ENCODE results near the gene KRTAP19-8.

The KRTAP19-8 gene

GRCh38 chr21:31011412-31011811 lies 26.9 kb downstream of the KRTAP19-8 start:
- DNase-seq: no peak

GRCh38 chr21:31008355-31008754 lies 29.9 kb downstream of the KRTAP19-8 start:
- no peak for DNase-seq

GRCh38 chr21:31005019-31005418 lies 33.3 kb downstream of the KRTAP19-8 start:
- DNase-seq: no peak

DNA sequence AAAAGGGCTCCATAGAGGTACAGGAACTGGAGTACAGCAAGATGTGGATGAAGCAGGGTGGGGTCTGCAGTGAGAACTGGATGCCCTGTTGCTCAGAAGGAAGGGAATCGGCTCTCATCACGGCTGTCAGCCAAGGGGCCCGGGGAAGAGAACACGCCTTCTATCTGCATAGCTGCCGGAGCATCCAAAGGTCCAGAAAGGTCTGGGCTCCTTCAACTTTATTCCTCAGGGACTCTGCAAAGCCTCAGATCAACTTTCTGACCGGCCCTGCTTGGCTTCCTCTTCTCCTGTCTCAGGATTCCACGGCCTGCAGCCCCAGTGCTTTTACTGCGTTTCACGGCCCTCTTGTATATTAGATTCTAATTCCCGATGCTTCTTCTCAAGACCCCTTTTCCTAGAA lies 34.8 kb downstream of the KRTAP19-8 start:
- DNase-seq: no peak

DNA sequence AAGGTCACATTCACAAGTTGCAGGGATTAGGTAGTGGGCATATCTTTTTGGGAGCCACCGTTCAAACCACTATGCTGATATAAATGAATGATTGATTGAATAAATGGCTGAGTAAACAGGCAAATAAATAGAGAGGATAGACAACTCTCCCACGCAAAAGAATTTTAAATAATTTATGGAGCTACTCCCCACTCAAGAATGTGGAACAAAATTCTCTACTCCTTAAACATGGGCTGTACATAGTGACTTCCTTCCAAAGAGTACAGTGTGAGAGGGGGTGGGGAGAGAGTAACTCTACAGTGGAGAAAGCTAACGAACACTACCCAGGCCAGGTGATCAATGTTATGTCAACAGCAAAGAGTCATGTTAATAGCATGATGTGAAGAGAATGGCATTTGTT lies 40.7 kb downstream of the KRTAP19-8 start:
- no peak for DNase-seq

GRCh38 chr21:30996728-30997127 lies 41.5 kb downstream of the KRTAP19-8 start:
- no peak for DNase-seq

GRCh38 chr21:30994932-30995331 lies 43.3 kb downstream of the KRTAP19-8 start:
- no peak for DNase-seq

DNA sequence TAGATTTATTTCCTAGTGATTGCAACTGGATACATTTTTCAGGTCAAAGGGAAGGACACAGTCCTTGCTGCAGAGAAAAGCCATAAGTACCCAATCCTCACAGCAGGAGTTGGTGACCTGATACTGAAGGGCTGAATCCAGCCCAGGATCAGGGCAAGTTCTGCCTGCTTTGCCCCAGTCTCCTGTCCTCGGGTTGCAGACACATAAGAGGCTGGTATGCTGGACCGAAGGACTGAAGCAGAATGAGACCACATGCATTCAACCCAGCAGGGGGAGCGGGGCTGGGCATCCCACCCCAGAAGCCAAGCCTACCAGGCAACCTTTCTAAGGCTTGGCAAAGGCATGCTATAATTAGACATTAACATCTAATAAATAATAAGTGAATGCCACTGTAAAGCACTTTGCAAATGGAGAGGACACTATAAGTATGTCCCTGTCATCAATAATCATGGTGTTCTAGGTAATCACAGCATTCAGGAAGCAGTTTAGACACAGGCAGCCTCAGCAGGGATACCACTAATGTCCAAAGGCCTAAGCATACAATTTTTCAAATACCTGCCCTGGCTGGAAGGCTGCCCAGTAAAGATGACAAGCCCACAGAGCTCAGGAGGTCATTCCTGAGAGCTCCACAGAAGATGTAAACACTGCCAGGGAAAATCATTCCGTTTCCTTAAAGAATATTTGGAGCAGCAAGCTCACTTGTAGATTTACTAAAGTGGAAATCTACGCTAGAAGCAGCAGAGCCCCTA lies 47.6 kb downstream of the KRTAP19-8 start:
- DNase-seq: no peak

- no peak for DNase-seq
Observed at GRCh38 chr21:30988706-30989105, 49.6 kb downstream of the KRTAP19-8 start.

Data from stimulated activated CD4-positive, alpha-beta T cell treated with anti-CD3 and anti-CD28 coated beads, Interleukin-2, amount 100 ng/mL, for 48 hours (primary cell).